ENCODE measurements around the gene ECM1. TPM values are rescaled to one million over a fixed set of nuclear protein-coding genes. Genes with fewer than 3 reads are reported as not detected.

ECM1 gene
- total and polyA plus RNA-seq, 5 donors: 24.1 to 46.8 (median 33.2) TPM

- WGBS: 86% methylated on average over 1 of the region's 1 CpG
- no peaks in the 10 kb centered on the region for H3K9me3 ChIP-seq (ENCODE audit: control insufficient read depth, low read length)
- ATAC-seq (no peak), DNase-seq (no peak)
- H3K4me3 ChIP-seq (ENCODE audit: low read length): no peak overlapping the region
- peaks cover 3% of the 10 kb centered on the region for H3K4me1 ChIP-seq (ENCODE audit: control insufficient read depth, insufficient read depth, low read length)
- intact Hi-C loops (cut with DNase I): no loop called here
- H3K27me3 ChIP-seq (ENCODE audit: control insufficient read depth, insufficient read depth): no peaks in the 10 kb centered on the region
- H3K27ac ChIP-seq (ENCODE audit: low read length): no peak overlapping the region
Measured at GRCh38 chr1:150528196-150528595, 20.3 kb downstream of the ECM1 start.

- peaks cover 3% of the 10 kb centered on the region for H3K4me1 ChIP-seq (ENCODE audit: control insufficient read depth, insufficient read depth, low read length)
- DNase-seq: peak in 1 of 3 donors; percentile 12
- H3K9me3 ChIP-seq (ENCODE audit: control insufficient read depth, low read length): no peaks in the 10 kb centered on the region
- peak; percentile 5 to 44 for ATAC-seq
- H3K27me3 ChIP-seq (ENCODE audit: control insufficient read depth, insufficient read depth): no peaks in the 10 kb centered on the region
- intact Hi-C loops (cut with DNase I): no loop called here
- WGBS: 19% methylated on average over 4 of the region's 4 CpGs
- no peak overlapping the region for H3K4me3 ChIP-seq (ENCODE audit: low read length)
- H3K27ac ChIP-seq (ENCODE audit: low read length): peak overlapping the region; percentile 36
Measured at GRCh38 chr1:150529017-150529416, 21.1 kb downstream of the ECM1 start.

- peak in 1 of 3 donors; percentile 30 for DNase-seq
- ATAC-seq: no peak
- no peak overlapping the region for H3K27ac ChIP-seq (ENCODE audit: low read length)
- H3K4me3 ChIP-seq (ENCODE audit: low read length): no peak overlapping the region
- intact Hi-C loops (cut with DNase I): loop anchor here (5.0 to 10.0 kb wide), 4 partner anchors 56 to 68 kb away; no protein-coding TSS in a partner anchor
- WGBS: 96% methylated on average over 14 of the region's 14 CpGs
- no peaks in the 10 kb centered on the region for H3K27me3 ChIP-seq (ENCODE audit: control insufficient read depth, insufficient read depth)
- no peaks in the 10 kb centered on the region for H3K9me3 ChIP-seq (ENCODE audit: control insufficient read depth, low read length)
- H3K4me1 ChIP-seq (ENCODE audit: control insufficient read depth, insufficient read depth, low read length): peaks cover 3% of the 10 kb centered on the region
Measured at GRCh38 chr1:150530491-150531159, 22.7 kb downstream of the ECM1 start.

DNA sequence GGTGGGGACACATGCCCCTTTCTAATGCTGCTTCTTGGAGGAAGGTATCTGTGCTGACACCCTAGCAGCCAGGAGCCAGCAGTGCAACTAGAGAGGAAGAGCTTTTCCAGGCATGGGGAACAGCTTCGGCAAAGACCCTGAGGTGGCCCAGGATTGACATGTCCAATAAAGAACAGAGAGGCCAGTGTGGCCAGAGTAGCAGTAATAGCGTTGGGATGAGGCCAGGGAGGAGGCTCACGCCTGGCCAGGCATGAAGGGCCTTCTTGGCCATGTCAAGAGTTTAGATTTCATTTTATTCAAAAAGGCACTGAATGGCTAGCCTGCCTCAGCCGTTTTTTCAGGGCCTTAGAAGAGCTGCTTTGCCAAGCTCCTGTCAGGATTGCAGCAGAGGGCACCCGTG, 25.0 kb downstream of the ECM1 start:
- peak in 2 of 3 donors; percentile 63 to 78 for DNase-seq
- H3K27me3 ChIP-seq (ENCODE audit: control insufficient read depth, insufficient read depth): no peaks in the 10 kb centered on the region
- ATAC-seq: peak; percentile 11 to 21
- no peak overlapping the region for H3K4me3 ChIP-seq (ENCODE audit: low read length)
- 34% methylated on average over 5 of the region's 5 CpGs for WGBS
- H3K4me1 ChIP-seq (ENCODE audit: control insufficient read depth, insufficient read depth, low read length): peaks cover 3% of the 10 kb centered on the region
- no peaks in the 10 kb centered on the region for H3K9me3 ChIP-seq (ENCODE audit: control insufficient read depth, low read length)
- H3K27ac ChIP-seq (ENCODE audit: low read length): peak overlapping the region; percentile 72
- intact Hi-C loops (cut with DNase I): loop anchor here (5.0 to 10.0 kb wide), 4 partner anchors 58 to 71 kb away; no protein-coding TSS in a partner anchor

DNA sequence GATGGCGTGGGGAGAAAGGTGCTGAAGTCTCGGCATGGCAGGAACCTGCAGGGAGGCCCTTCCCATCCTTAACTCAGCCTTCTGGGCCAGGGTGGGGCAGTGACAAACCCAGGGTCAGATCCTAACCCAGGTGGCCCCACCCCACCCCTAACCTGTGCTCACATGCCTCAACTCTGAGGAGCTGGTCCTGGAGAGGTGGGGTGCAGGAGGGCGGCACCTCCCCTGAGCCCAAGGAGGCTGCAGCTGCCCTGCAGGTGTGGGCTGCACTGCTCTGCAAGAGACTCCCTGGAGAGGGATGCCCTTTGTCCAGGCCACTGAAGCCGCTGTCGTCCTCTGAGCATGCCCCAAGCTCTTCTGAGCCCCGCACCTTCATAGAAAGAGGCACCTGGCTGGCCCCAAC, 26.1 kb downstream of the ECM1 start:
- intact Hi-C loops (cut with DNase I): loop anchor here (5.0 to 10.0 kb wide), 4 partner anchors 59 to 72 kb away; no protein-coding TSS in a partner anchor
- WGBS: 89% methylated on average over 6 of the region's 6 CpGs
- peaks cover 3% of the 10 kb centered on the region for H3K4me1 ChIP-seq (ENCODE audit: control insufficient read depth, insufficient read depth, low read length)
- H3K4me3 ChIP-seq (ENCODE audit: low read length): no peak overlapping the region
- DNase-seq (peak in 2 of 3 donors; percentile 56 to 58), ATAC-seq (no peak)
- H3K9me3 ChIP-seq (ENCODE audit: control insufficient read depth, low read length): no peaks in the 10 kb centered on the region
- no peaks in the 10 kb centered on the region for H3K27me3 ChIP-seq (ENCODE audit: control insufficient read depth, insufficient read depth)
- H3K27ac ChIP-seq (ENCODE audit: low read length): peak overlapping the region; percentile 74

DNA sequence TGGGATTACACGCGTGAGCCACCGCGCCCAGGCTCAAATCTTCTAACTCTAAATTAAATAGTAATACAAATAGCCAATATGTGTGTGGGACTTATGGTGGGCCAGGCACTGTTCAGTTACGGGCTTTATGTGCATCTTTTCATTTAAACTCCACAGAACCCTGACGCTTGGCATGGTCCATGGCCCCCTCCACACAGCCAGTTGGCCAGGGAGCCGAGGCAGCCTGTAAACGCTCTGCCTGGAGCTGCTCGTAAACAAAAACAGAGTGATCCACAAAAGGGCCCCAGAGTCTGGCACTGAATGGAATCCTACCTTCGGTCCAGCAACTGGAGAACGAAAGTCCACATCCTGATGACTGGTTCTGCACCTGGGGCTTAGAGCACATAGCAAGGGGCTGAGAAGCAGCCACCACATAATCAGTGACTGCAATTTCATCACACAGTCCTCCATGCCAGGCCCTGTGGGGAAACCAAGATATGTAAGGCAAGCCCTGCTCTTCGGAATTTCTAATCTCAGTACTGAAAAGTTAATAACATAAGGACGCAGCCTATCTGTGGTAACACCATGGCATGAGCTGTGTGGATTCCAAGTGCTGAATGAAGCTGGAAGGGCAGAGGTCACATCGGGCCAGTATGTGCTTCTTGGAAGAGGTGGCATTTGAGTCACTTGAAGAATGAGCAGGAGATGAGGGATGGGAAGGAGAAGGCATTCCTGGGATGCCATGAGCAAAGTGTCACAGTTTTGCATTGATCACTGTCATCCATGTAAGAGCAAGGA, 27.8 kb downstream of the ECM1 start:
- Histone ChIP-seq H3K27me3 (ENCODE audit: control insufficient read depth, insufficient read depth) (no peaks in the 10 kb centered on the region), H3K9me3 (ENCODE audit: control insufficient read depth, low read length) (no peaks in the 10 kb centered on the region), H3K4me3 (ENCODE audit: low read length) (no peak overlapping the region), H3K27ac (ENCODE audit: low read length) (peak overlapping the region; percentile 84), H3K4me1 (ENCODE audit: control insufficient read depth, insufficient read depth, low read length) (no peaks in the 10 kb centered on the region)
- ATAC-seq: no peak
- 75% methylated on average over 14 of the region's 14 CpGs for WGBS
- peak in 1 of 3 donors; percentile 47 for DNase-seq
- intact Hi-C loops (cut with DNase I): loop anchor here in 1 of 4 donors (10.0 kb wide), 1 partner anchor 61 kb away; no protein-coding TSS in a partner anchor

DNA sequence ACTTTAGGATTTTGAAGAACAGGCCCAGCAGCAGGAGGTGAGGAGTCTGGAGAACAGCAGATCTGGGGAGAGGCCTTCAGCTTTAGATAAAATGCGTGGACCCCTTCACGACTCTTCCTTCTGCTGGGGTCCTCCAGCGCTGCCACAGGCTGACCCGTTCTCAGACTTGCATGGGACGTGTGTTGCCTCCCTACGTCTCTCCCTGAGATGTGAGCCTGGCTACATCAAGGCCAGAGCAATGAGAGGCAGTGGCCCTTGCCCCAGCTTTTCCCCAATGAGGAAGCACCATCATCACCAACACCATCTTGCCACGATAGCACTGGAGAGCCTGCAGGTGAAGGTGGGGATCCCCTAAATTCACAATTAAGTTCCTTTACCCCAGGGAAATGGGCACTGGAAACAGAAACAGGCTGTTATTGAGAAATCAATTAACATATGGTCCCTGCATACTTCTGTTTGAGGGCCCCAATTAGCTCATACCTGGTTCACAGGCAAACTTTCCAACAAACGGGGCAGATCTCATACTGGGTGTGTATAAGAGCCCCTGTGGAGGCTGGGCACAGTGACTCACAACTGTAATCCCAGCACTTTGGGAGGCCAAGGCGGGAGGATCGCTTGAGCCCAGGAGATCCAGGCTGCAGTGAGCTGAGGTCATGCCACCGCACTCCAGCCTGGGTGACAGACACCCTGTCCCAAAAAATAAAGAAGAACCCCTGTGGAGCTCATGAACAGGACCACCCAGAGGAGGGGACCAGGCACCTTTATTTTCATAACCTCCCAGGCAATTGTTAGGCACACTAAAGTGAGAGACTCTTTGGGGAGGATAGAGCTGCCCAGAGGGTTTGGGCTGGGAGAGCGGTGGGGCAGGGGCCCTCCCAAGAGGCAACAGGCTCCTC, 29.2 kb downstream of the ECM1 start:
- no peaks in the 10 kb centered on the region for H3K4me1 ChIP-seq (ENCODE audit: control insufficient read depth, insufficient read depth, low read length)
- no peaks in the 10 kb centered on the region for H3K27me3 ChIP-seq (ENCODE audit: control insufficient read depth, insufficient read depth)
- no peak overlapping the region for H3K27ac ChIP-seq (ENCODE audit: low read length)
- 93% methylated on average over 12 of the region's 12 CpGs for WGBS
- no peak for ATAC-seq
- peak in 1 of 3 donors; percentile 20 for DNase-seq
- no peaks in the 10 kb centered on the region for H3K9me3 ChIP-seq (ENCODE audit: control insufficient read depth, low read length)
- intact Hi-C loops (cut with DNase I): loop anchor here in 1 of 4 donors (10.0 kb wide), 1 partner anchor 62 kb away; no protein-coding TSS in a partner anchor
- no peak overlapping the region for H3K4me3 ChIP-seq (ENCODE audit: low read length)

- 62% methylated on average over 17 of the region's 17 CpGs for WGBS
- peak overlapping the region; percentile 48 for H3K27ac ChIP-seq (ENCODE audit: low read length)
- no peaks in the 10 kb centered on the region for H3K27me3 ChIP-seq (ENCODE audit: control insufficient read depth, insufficient read depth)
- DNase-seq: peak; percentile 71 to 76 (median 74)
- ATAC-seq: peak; percentile 28 to 44
- no peak overlapping the region for H3K4me3 ChIP-seq (ENCODE audit: low read length)
- H3K4me1 ChIP-seq (ENCODE audit: control insufficient read depth, insufficient read depth, low read length): no peaks in the 10 kb centered on the region
- intact Hi-C loops (cut with DNase I): loop anchor here in 1 of 4 donors (10.0 kb wide), 1 partner anchor 63 kb away; no protein-coding TSS in a partner anchor
- no peaks in the 10 kb centered on the region for H3K9me3 ChIP-seq (ENCODE audit: control insufficient read depth, low read length)
Measured at GRCh38 chr1:150537732-150538684, 30.1 kb downstream of the ECM1 start.

DNA sequence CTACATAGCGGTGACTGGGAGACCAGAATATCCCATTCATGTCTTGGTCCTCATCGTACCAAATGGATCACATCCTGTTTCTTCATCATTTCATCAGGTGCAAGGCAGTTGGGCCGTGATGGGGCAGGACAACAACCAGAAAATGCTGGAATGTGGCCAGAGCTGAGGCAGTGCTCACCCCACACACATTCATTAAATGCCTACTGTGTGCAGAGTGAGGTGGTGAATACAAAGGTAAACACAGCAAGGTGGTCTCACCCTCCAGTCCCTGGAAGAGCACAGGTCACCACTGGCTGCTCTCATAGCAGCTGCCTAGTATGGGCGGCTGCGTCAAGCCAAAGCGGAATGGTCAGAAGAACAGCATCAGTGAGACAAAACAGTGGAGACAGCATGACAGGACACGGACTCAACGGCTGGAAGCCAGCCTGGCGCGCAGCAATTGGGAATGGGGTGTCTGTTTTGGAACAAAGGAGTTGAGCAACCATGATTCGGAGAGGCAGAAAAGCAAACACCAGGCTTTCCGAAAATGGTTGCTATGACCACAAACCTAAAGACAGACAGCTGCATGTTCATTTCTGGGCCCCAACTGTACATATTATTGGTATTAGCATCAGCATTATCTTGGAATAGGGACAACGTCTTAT, 35.7 kb downstream of the ECM1 start:
- Histone ChIP-seq H3K27me3 (ENCODE audit: control insufficient read depth, insufficient read depth) (no peaks in the 10 kb centered on the region), H3K9me3 (ENCODE audit: control insufficient read depth, low read length) (no peaks in the 10 kb centered on the region), H3K4me3 (ENCODE audit: low read length) (no peak overlapping the region), H3K27ac (ENCODE audit: low read length) (peak overlapping the region; percentile 5), H3K4me1 (ENCODE audit: control insufficient read depth, insufficient read depth, low read length) (peaks cover 3% of the 10 kb centered on the region)
- ATAC-seq (peak; percentile 69 to 83), DNase-seq (peak; percentile 84 to 92 (median 88))
- intact Hi-C loops (cut with DNase I): no loop called here
- WGBS: 59% methylated on average over 13 of the region's 13 CpGs

Data from right cardiac atrium (tissue), 5 donors.